ENCODE data around the gene MGARP.

Gene MGARP

DNA sequence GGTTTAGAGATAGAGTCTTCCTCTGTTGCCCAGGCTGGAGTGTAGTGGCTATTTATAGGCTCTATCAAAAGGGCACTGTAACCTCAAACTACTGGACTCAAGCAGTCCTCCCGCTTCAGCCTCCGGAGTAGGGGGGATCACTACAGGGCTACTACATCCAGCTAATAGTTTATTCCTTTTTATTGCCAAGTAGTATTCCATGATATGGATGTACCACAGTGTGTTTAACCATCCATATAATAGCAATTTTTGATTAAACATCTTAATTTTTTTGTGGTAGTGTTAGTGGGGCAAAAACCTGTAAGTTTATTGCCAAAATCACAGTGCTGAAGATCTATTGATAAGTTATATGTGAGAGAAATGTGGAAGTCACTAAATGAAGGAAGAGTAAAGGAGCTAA, 24.9 kb upstream of the MGARP start:
- H3K9me3 Mint-ChIP-seq: peaks cover 8% of the 10 kb centered on the region
- no peak overlapping the region for H3K27ac Mint-ChIP-seq
- no peak for DNase-seq (ENCODE audit: low spot score)
- peaks cover 36% of the 10 kb centered on the region for H3K4me1 Mint-ChIP-seq (ENCODE audit: low read depth)
- peaks cover 55% of the 10 kb centered on the region for H3K36me3 Mint-ChIP-seq (ENCODE audit: low read depth)
- no peaks in the 10 kb centered on the region for H3K27me3 Mint-ChIP-seq (ENCODE audit: low read depth)
- peak overlapping the region; percentile 15 for H3K4me3 Mint-ChIP-seq

DNA sequence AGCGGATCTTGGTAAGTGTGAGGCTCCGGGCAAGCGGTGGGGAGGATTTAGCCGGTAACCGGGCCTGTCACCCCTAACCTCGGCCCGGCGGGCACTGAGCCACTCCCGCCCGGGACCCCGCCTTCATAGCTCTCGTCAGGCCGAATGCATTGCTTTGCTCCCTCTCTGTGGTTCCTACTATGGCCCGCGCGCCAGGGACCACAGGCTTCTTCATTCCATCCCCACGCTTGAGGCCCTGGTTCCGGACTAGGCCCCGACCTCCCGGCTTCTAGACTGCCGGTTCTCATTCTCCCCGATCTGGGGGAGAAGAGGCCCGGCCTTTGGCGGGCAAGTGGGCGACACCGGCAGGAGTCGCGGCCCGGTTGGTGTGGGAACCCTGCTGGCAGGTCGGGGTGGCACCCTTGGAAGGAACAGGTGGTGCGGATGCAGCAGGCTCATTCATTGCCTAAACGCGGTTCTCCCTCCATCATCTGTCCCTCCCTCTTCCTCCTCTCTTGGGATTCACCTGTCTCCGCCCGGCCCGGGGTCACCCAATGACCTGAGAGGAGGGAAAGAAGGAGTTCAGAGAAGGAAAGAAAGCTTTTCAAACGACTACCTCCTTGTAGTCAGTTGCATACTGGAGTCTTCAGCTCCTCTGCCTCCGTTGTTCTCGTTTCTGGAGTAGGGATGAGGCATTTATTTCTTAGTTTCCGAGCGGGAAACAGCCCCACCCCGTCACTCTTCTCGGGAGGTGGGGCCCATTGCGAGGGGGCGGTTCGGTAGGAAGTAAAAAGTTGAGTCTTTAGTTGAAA, 22.0 kb upstream of the MGARP start, which contains the start of gene NDUFC1:
Gene NDUFC1 (minus strand): TSS at position 657 of the 791 bp plus-strand sequence. CDS start 6,679 bp downstream, outside the sequence.
- H3K27me3 Mint-ChIP-seq (ENCODE audit: low read depth): no peaks in the 10 kb centered on the region
- peak within 1 kb of the TSS; percentile 95 for H3K4me3 Mint-ChIP-seq
- DNase-seq (ENCODE audit: low spot score): peak; percentile 66
- peaks cover 8% of the 10 kb centered on the region for H3K9me3 Mint-ChIP-seq
- peak within 1 kb of the TSS; percentile 98 for H3K27ac Mint-ChIP-seq
- peaks cover 48% of the 10 kb centered on the region for H3K4me1 Mint-ChIP-seq (ENCODE audit: low read depth)
- H3K36me3 Mint-ChIP-seq (ENCODE audit: low read depth): peaks cover 50% of the 10 kb centered on the region

DNA sequence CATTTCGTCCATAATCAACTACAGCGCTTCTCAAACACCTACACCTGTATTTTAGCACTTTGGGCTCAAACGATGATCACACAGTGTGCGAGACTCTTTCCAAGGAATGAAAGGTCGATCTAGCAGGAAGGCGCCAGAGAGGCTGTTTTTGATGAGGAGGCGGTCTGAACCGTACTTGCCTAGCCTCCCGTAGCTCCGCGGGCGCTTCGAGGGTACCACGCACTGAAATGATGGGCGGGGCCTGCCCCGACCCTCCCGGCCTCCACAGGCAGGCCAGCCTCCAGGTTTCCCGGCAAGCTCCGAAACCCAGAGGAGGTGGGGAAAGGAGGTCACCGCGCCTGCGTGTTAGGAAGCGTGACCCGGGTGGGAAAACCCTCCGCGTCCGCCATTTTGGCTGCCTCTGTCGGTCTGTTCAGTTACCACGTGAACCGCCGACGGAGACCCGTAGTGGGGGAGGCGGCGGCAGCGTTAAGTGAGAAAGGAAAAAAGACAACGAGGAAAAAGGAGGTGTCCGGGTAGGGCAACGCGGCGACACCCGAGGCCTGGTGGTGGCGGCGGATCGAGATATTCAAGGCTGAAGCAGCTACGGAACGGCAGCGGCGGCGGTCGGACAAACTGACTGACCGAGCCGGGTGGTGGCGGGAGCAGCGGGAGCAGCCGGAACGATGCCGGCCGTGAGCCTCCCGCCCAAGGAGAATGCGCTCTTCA, 21.2 kb upstream of the MGARP start, which contains the start of gene NAA15:
Gene NAA15 (plus strand): TSS at position 393 of the 708 bp plus-strand sequence. CDS start 273 bp downstream, at position 666.
- Mint-ChIP-seq H3K4me1 (ENCODE audit: low read depth) (peaks cover 47% of the 10 kb centered on the region), H3K27me3 (ENCODE audit: low read depth) (no peaks in the 10 kb centered on the region), H3K36me3 (ENCODE audit: low read depth) (peaks cover 42% of the 10 kb centered on the region), H3K27ac (peak within 1 kb of the TSS; percentile 98), H3K4me3 (peak within 1 kb of the TSS; percentile 95), H3K9me3 (peaks cover 8% of the 10 kb centered on the region)
- peak; percentile 98 for DNase-seq (ENCODE audit: low spot score)

DNA sequence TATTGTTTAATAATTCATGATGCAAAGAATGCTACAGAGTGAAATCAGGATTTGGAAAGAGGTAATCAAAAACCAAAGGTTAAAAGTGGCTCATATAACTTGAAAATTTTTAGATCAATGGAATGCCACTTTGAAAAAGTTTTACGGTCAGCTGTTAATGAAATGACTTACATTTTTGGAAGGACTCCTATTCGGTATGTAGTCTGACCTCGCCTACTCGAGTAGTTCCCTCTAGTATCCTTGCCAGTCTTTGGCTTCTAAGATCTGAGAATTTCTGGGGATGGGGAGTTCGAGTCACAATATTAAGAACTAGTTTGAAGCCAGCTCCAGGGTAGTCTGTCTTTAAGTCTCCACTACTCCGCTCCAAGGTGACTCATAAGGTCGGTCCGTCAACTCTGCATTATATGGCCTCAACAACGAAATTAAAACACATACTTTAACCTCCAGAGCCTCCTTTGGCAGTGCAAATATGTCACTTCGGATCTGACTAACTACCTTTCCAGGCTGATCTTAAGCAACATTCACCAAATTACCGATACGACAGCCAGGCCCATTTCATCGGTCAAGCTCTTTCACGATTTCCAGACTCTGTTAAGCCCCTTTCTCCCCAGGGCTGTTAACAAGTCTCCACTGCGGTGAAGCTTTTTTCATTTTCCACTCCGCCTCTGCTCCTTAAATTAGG, 20.5 kb upstream of the MGARP start:
- H3K27me3 Mint-ChIP-seq (ENCODE audit: low read depth): no peaks in the 10 kb centered on the region
- H3K4me1 Mint-ChIP-seq (ENCODE audit: low read depth): peaks cover 53% of the 10 kb centered on the region
- no peak for DNase-seq (ENCODE audit: low spot score)
- peak overlapping the region; percentile 95 for H3K4me3 Mint-ChIP-seq
- peak overlapping the region; percentile 98 for H3K27ac Mint-ChIP-seq
- H3K9me3 Mint-ChIP-seq: peaks cover 8% of the 10 kb centered on the region
- H3K36me3 Mint-ChIP-seq (ENCODE audit: low read depth): peaks cover 36% of the 10 kb centered on the region

DNA sequence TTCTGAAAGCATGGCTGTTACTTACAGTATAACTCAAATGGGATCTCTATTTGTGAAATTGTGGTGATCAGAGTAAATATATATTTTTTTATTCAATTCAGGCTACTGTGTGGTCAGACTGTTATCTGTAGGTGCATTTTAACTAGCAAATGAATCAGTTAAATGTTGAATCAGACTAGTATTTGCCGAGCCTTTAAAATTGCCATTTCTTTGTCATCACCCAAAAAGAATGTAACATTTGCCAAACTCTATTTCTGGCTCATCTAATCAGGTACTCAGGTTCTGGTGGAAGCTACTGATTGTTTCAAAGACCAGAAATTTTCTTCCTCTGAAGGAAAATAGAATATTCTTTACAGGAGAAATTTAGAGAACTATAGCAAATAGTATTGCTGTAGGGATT, 19.5 kb upstream of the MGARP start:
- Mint-ChIP-seq H3K9me3 (no peaks in the 10 kb centered on the region), H3K36me3 (ENCODE audit: low read depth) (peaks cover 30% of the 10 kb centered on the region), H3K4me1 (ENCODE audit: low read depth) (peaks cover 47% of the 10 kb centered on the region), H3K27me3 (ENCODE audit: low read depth) (no peaks in the 10 kb centered on the region), H3K4me3 (peak overlapping the region; percentile 95), H3K27ac (no peak overlapping the region)
- DNase-seq (ENCODE audit: low spot score): no peak

DNA sequence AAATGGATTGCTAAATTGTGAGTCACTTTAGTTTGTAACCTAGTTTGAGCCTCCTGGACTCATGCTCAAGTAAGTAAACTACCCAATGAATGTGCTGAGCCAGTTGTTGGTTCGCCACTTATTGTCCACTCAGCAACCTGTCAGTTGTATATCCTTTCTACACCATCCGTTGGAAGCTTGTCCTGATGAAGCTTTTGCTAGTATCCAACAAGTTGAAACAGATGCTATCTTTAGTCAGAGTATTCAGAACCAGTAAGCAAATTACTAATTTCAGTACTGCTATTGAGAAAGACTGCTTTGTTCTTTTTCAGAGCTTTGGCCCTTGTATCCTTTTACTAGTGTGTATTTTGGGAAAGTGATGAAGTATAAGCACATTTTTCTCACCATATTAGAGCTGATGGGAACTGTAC, 17.0 kb upstream of the MGARP start:
- Mint-ChIP-seq H3K4me3 (no peak overlapping the region), H3K4me1 (ENCODE audit: low read depth) (peaks cover 35% of the 10 kb centered on the region), H3K9me3 (no peaks in the 10 kb centered on the region), H3K36me3 (ENCODE audit: low read depth) (peaks cover 24% of the 10 kb centered on the region), H3K27ac (peak overlapping the region; percentile 1), H3K27me3 (ENCODE audit: low read depth) (no peaks in the 10 kb centered on the region)
- no peak for DNase-seq (ENCODE audit: low spot score)

DNA sequence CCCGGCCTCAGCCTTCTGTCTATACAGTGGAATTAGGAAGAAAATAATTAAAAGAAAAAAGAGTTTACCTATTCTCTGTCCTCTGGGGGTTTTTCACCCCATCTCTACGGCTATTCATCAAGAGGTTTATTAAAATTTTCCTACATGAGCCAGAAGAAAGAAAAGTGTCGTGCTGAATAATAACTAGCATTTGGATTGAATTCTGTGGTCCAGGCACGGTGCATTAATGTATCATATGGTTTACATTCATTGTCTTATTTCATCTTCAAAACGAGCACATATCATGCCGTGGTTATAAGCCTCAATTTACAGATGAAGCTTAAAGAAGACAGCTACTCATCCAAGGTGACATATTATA, 15.9 kb upstream of the MGARP start:
- Mint-ChIP-seq H3K4me1 (ENCODE audit: low read depth) (peaks cover 35% of the 10 kb centered on the region), H3K27me3 (ENCODE audit: low read depth) (no peaks in the 10 kb centered on the region), H3K36me3 (ENCODE audit: low read depth) (peaks cover 26% of the 10 kb centered on the region), H3K4me3 (peak overlapping the region; percentile 92), H3K27ac (peak overlapping the region; percentile 98), H3K9me3 (no peaks in the 10 kb centered on the region)
- DNase-seq (ENCODE audit: low spot score): no peak

DNA sequence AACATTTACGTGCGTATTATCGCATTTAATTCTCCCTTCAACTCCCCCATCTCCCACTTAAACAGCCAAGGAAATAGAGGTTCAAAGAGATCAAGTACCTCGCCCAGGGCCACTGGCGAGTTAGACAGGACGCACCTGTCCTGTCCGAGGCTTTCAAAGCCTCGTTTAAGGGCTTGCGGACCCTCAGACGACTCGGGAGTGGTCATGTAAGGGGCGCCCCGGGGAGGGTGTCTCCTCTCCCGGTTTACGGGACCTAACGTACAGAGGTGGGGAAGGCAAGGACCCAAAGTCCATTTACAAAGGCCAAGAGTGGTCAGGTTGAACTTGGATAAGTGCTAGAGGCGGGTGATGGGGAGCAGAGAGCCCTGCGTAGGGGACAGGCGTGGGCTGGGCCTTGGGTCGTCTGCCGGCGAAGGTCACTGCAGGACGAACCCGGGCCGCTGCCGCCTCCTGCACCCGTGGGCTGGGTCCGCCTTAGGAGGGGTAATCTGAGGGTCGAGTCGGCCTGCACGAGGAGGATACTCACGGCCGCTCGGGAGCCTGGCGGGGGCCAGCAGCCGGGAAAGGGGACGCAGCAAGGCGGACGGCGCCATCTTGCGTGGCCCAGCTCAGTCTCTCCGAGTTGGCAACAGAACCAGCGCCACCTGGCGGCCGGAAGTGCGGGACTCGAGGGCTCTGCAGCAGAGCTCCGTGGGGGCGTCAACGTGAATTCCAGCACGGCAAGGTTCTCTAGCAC, 15.3 kb upstream of the MGARP start:
- H3K4me1 Mint-ChIP-seq (ENCODE audit: low read depth): peaks cover 33% of the 10 kb centered on the region
- no peaks in the 10 kb centered on the region for H3K9me3 Mint-ChIP-seq
- H3K4me3 Mint-ChIP-seq: peak overlapping the region; percentile 92
- no peaks in the 10 kb centered on the region for H3K27me3 Mint-ChIP-seq (ENCODE audit: low read depth)
- DNase-seq (ENCODE audit: low spot score): peak; percentile 93
- H3K27ac Mint-ChIP-seq: peak overlapping the region; percentile 98
- peaks cover 26% of the 10 kb centered on the region for H3K36me3 Mint-ChIP-seq (ENCODE audit: low read depth)

DNA sequence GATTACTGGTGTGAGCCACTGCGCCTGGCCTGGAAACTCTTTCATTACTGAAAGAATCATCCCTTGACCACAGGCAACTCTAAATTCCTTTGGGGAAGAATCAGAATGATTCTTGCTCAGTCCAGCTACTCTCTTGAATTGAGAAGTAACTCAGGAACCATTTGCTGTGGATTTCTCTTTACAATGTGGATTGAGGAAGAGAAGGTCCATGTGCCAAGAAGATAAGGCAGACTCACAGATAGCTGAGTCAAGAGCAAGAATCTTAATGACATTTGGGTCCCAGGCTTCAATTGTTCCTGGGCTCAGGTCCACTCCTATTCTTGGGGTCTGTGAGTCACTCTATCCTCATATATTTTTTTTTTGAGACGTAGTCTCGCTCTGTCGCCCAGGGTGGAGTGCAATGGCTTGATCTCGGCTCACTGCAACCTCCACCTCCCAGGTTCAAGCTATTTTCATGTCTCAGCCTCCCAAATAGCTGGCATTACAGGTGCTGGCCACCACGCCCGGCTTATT, 6.2 kb upstream of the MGARP start:
- Mint-ChIP-seq H3K4me3 (no peak overlapping the region), H3K36me3 (ENCODE audit: low read depth) (peaks cover 30% of the 10 kb centered on the region), H3K27ac (no peak overlapping the region), H3K4me1 (ENCODE audit: low read depth) (peaks cover 2% of the 10 kb centered on the region), H3K9me3 (peaks cover 14% of the 10 kb centered on the region), H3K27me3 (ENCODE audit: low read depth) (peaks cover 15% of the 10 kb centered on the region)
- DNase-seq (ENCODE audit: low spot score): no peak

DNA sequence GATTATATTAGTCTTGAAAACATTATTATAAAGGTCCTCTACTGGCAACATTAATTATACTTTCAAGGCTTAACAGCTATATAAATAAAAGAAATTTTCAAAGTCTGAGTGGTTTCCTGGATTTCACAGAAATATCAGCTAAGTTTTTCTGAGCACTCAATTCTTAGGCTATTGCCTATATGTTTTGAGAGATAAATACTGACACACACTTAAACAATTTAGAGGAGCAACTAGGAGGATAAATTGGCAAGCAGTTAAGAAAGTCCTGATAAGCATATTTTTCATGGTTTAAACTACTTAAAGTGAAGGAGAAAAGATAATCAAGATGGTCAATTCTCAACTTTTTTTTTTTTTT, 2.7 kb upstream of the MGARP start:
- H3K4me1 Mint-ChIP-seq (ENCODE audit: low read depth): peaks cover 18% of the 10 kb centered on the region
- H3K27me3 Mint-ChIP-seq (ENCODE audit: low read depth): peaks cover 49% of the 10 kb centered on the region
- no peak overlapping the region for H3K27ac Mint-ChIP-seq
- no peak for DNase-seq (ENCODE audit: low spot score)
- peaks cover 14% of the 10 kb centered on the region for H3K9me3 Mint-ChIP-seq
- no peak overlapping the region for H3K4me3 Mint-ChIP-seq
- peaks cover 12% of the 10 kb centered on the region for H3K36me3 Mint-ChIP-seq (ENCODE audit: low read depth)

DNA sequence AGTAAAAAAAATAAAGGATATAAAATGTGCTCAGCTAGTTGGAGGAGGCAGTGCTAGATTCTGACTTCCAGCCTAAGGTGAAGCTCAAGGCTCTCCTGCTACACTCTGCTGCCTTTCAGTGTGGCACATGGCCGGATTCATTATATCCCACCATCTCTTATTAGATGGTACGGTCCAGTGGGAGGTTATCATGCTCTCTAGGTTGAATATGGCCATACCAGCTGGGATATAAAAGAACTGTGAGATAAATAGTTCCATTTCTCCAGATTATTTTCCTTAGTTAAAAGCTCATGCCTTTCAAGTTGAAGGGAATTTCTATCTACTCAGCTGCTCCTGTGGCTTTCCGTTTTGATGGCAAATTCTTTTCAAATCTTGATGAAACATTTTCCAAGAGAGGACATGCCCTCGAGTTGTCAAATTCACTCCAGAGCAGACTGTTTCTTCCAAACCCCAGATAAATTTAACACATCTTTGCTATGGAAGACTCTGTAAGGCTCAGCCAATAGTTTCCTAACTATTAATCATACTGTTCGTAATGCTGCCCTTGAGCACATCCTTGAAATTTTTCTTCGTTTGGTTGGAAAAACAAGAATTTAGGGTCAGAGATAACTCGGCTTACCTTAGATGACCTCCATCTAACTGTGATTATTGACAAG, 2.2 kb upstream of the MGARP start:
- DNase-seq (ENCODE audit: low spot score): no peak
- Mint-ChIP-seq H3K27me3 (ENCODE audit: low read depth) (peaks cover 52% of the 10 kb centered on the region), H3K4me1 (ENCODE audit: low read depth) (peaks cover 18% of the 10 kb centered on the region), H3K36me3 (ENCODE audit: low read depth) (peaks cover 10% of the 10 kb centered on the region), H3K27ac (no peak overlapping the region), H3K4me3 (no peak overlapping the region), H3K9me3 (peaks cover 14% of the 10 kb centered on the region)

DNA sequence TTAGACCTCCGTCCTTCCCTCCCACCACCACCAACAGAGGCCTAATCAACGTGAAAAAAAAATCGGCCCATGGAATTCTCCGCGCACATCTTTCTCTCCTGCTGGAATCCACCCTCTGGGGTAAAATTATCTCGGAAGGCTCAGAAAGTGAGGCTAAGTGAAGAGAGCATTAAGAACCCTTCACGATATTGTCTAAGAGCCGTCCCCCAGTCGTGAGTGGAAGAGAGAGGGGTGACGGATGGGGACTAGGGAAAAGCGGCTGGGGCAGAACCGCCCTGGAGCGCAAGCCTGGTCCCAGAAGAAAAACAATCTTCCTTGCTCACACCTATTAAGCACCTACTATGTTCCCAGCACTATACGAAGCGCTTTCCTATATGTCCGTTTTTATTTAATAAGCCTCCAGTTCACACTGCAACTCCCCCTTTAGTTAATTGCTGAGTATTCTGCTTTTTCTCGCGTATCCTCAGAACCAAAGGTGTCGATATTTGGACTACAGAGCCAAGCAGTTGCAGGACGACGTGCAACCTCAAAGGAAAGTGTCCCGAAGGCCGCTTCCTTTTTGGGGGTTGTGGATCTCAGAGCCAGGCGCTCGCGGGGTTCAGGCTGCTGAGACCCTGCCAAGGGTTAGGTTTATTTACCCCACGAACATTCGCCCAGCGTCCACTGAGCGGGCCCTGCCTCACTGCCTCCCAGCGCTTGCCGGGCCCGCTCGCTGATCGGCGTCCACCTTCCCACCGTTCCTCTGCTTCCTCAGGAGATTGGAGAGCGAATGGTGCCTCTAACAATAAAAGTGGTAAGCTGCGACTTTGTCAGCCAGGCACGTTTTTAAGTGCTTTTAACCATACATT, 889 bp downstream of the MGARP start:
- DNase-seq (ENCODE audit: low spot score): no peak
- peaks cover 18% of the 10 kb centered on the region for H3K4me1 Mint-ChIP-seq (ENCODE audit: low read depth)
- peaks cover under 1% of the 10 kb centered on the region for H3K36me3 Mint-ChIP-seq (ENCODE audit: low read depth)
- H3K4me3 Mint-ChIP-seq: peak overlapping the region; percentile 78
- no peaks in the 10 kb centered on the region for H3K9me3 Mint-ChIP-seq
- no peak overlapping the region for H3K27ac Mint-ChIP-seq
- peaks cover 69% of the 10 kb centered on the region for H3K27me3 Mint-ChIP-seq (ENCODE audit: low read depth)
